H9 (cell line): ENCODE data around the gene ITM2B. TPM values are rescaled to one million over a fixed set of nuclear protein-coding genes. Genes with fewer than 3 reads are reported as not detected.

Experiments
- DNase-seq: peaks from one replicate; pipeline ENCODE4 v3.0.0-alpha.2; 2017
- H2AFZ ChIP-seq: one replicate; pipeline ENCODE4 v1.6.1; 2013; ENCODE audit warnings: mild to moderate bottlenecking, low read length, control low read depth, moderate library complexity
- H2AK5ac ChIP-seq: 2 replicates; pipeline ENCODE4 v1.6.1; 2013; ENCODE audit warnings: low read length, control low read depth, mixed read lengths; ENCODE audit not compliant: insufficient read length
- H2BK120ac ChIP-seq: one replicate; pipeline ENCODE4 v1.6.1; 2013; ENCODE audit warnings: low read depth, mild to moderate bottlenecking, low read length, control low read depth, inconsistent platforms; ENCODE audit not compliant: poor library complexity, severe bottlenecking
- H2BK12ac ChIP-seq: 2 replicates; pipeline ENCODE4 v1.6.1; 2013; ENCODE audit warnings: low read length, control low read depth, mixed read lengths, low read depth; ENCODE audit not compliant: insufficient read length
- H2BK15ac ChIP-seq: 2 replicates; pipeline ENCODE4 v1.6.1; 2013; ENCODE audit warnings: low read depth, low read length, control low read depth
- H2BK20ac ChIP-seq: one replicate; pipeline ENCODE4 v1.6.1; 2013; ENCODE audit warnings: low read depth, mild to moderate bottlenecking, low read length, control low read depth, inconsistent platforms; ENCODE audit not compliant: poor library complexity, severe bottlenecking
- H2BK5ac ChIP-seq: 2 replicates; pipeline ENCODE4 v1.6.1; 2013; ENCODE audit warnings: low read length, control low read depth, mixed read lengths; ENCODE audit not compliant: insufficient read length
- H3K14ac ChIP-seq: 2 replicates; pipeline ENCODE4 v1.6.1; 2013; ENCODE audit warnings: low read length, control low read depth; ENCODE audit not compliant: insufficient read depth
- H3K18ac ChIP-seq: 2 replicates; pipeline ENCODE4 v1.6.1; 2013; ENCODE audit warnings: low read depth, mild to moderate bottlenecking, mixed read lengths, low read length, control low read depth; ENCODE audit not compliant: insufficient read length
- H3K23ac ChIP-seq: 2 replicates; pipeline ENCODE4 v1.6.1; 2013; ENCODE audit warnings: low read length, control low read depth, mixed read lengths, low read depth; ENCODE audit not compliant: insufficient read length
- H3K23me2 ChIP-seq: 2 replicates; pipeline ENCODE4 v1.6.1; 2013; ENCODE audit warnings: low read depth, mild to moderate bottlenecking, mixed read lengths, low read length, control low read depth; ENCODE audit not compliant: insufficient read length, poor library complexity, severe bottlenecking
- H3K27ac ChIP-seq: 2 replicates; pipeline ENCODE4 v1.5.1; 2013; ENCODE audit warnings: low read length, control low read depth, mixed read lengths, low read depth; ENCODE audit not compliant: insufficient read length
- H3K27me3 ChIP-seq: 2 replicates; pipeline ENCODE4 v1.6.1; 2013; ENCODE audit warnings: low read length, control low read depth, inconsistent platforms; ENCODE audit not compliant: insufficient read depth
- H3K4ac ChIP-seq: 2 replicates; pipeline ENCODE4 v1.6.1; 2013; ENCODE audit warnings: low read depth, mild to moderate bottlenecking, control low read depth, inconsistent platforms, low read length, moderate library complexity
- H3K4me1 ChIP-seq: 2 replicates; pipeline ENCODE4 v1.6.1; 2013; ENCODE audit warnings: low read length, control low read depth, inconsistent platforms; ENCODE audit not compliant: insufficient read depth
- H3K4me2 ChIP-seq: 2 replicates; pipeline ENCODE4 v1.6.1; 2013; ENCODE audit warnings: low read length, control low read depth, mixed read lengths; ENCODE audit not compliant: insufficient read length, insufficient read depth
- H3K56ac ChIP-seq: 2 replicates; pipeline ENCODE4 v1.6.1; 2013; ENCODE audit warnings: low read depth, mild to moderate bottlenecking, mixed read lengths, low read length, control low read depth; ENCODE audit not compliant: insufficient read length
- H3K79me1 ChIP-seq: 2 replicates; pipeline ENCODE4 v1.6.1; 2013; ENCODE audit warnings: low read depth, mild to moderate bottlenecking, moderate library complexity, low read length, control low read depth, inconsistent platforms; ENCODE audit not compliant: insufficient read depth, poor library complexity, severe bottlenecking
- H3K79me2 ChIP-seq: 2 replicates; pipeline ENCODE4 v1.6.1; 2013; ENCODE audit warnings: low read length, control low read depth, inconsistent platforms; ENCODE audit not compliant: insufficient read depth
- H3K9ac ChIP-seq: 2 replicates; pipeline ENCODE4 v1.6.1; 2013; ENCODE audit warnings: low read length, control low read depth, mixed read lengths; ENCODE audit not compliant: insufficient read length; ENCODE audit errors: extremely low read depth
- H3K9me3 ChIP-seq: one replicate; pipeline ENCODE4 v1.6.1; 2013; ENCODE audit warnings: low read depth, low read length, inconsistent platforms; ENCODE audit not compliant: control insufficient read depth
- H3T11ph ChIP-seq: one replicate; pipeline ENCODE4 v1.6.1; 2013; ENCODE audit warnings: mild to moderate bottlenecking, low read length, control low read depth, inconsistent platforms
- H4K20me1 ChIP-seq: one replicate; pipeline ENCODE4 v1.6.1; 2013; ENCODE audit not compliant: control insufficient read depth, insufficient read length, insufficient read depth
- H4K5ac ChIP-seq: 2 replicates; pipeline ENCODE4 v1.6.1; 2013; ENCODE audit warnings: low read depth, mild to moderate bottlenecking, mixed read lengths, low read length, control low read depth; ENCODE audit not compliant: insufficient read length
- H4K8ac ChIP-seq: replicated peaks from 2 replicates; pipeline ENCODE4 v1.6.1; 2013; ENCODE audit warnings: low read length, control low read depth, mixed read lengths, low read depth; ENCODE audit not compliant: insufficient read length
- H4K91ac ChIP-seq: 2 replicates; pipeline ENCODE4 v1.6.1; 2013; ENCODE audit warnings: low read depth, mild to moderate bottlenecking, moderate library complexity, mixed read lengths, low read length, control low read depth; ENCODE audit not compliant: insufficient read length
- H3K27ac Mint-ChIP-seq, 3 experiments: 2 replicates in 2 of 3; 3 replicates in 1 of 3; pipeline ENCODE4 v1.8.0; 2020 to 2021; ENCODE audit warnings: mixed read lengths in 3 of 3, mild to moderate bottlenecking in 1 of 3, moderate library complexity in 1 of 3
- H3K27me3 Mint-ChIP-seq: 2 replicates; pipeline ENCODE4 v1.8.0; 2021; ENCODE audit warnings: low read depth, mild to moderate bottlenecking, moderate library complexity, mixed read lengths
- H3K36me3 Mint-ChIP-seq, 3 experiments: 2 replicates in 2 of 3; 3 replicates in 1 of 3; pipeline ENCODE4 v1.8.0; 2020 to 2021; ENCODE audit warnings: low read depth in 3 of 3, mixed read lengths in 3 of 3; ENCODE audit not compliant: insufficient read depth in 1 of 3
- H3K4me1 Mint-ChIP-seq, 2 experiments: 2 replicates each; pipeline ENCODE4 v1.8.0; 2020; ENCODE audit warnings: mixed read lengths in 2 of 2
- H3K4me3 Mint-ChIP-seq, 2 experiments: 2 replicates in 1 of 2; 3 replicates in 1 of 2; pipeline ENCODE4 v1.8.0; 2020 to 2021; ENCODE audit warnings: mild to moderate bottlenecking in 2 of 2, mixed read lengths in 2 of 2, moderate library complexity in 1 of 2
- H3K9me3 Mint-ChIP-seq, 2 experiments: 2 replicates in 1 of 2; 3 replicates in 1 of 2; pipeline ENCODE4 v1.8.0; 2020; ENCODE audit warnings: mild to moderate bottlenecking in 2 of 2, mixed read lengths in 2 of 2, moderate library complexity in 1 of 2
- CTCF ChIP-seq: fragments of 200-600 bp; sonication (generic); conservative IDR thresholded peaks from 3 replicates; pipeline ENCODE4 v1.8.0; 2021; ENCODE audit warnings: antibody characterized with exemption, mild to moderate bottlenecking
- total RNA-seq: library from RNA; stranded (reverse); gene quantifications from 2 replicates; pipeline ENCODE4 v1.2.1, GENCODE V29; 2021

The ITM2B gene
- total RNA-seq, 1 experiment from 2014 or later: 175 TPM

DNA sequence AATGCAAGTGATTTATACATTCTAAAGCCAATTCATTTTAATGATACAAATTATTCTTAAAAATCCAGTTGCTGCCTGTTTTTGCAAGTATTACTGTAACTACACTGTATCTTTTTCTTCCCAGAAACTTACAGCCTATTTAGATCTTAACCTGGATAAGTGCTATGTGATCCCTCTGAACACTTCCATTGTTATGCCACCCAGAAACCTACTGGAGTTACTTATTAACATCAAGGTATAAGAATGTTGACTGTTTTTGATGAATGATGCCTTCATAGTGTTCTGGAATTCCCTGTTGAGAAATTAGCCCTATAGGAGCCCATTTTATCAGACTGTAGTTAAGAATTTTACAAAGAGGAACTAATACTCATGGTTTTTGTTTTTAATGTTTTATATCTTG lies 25.0 kb downstream of the ITM2B start:
- no peaks in the 10 kb centered on the region for H3K23me2 ChIP-seq
- H2AFZ ChIP-seq: no peak overlapping the region
- no peaks in the 10 kb centered on the region for H4K20me1 ChIP-seq
- Mint-ChIP-seq H3K36me3 (peaks cover 23 to 77% (median 70%) of the 10 kb centered on the region in 3 experiments; a peak in 6 of 7 replicates), H3K27me3 (no peaks in the 10 kb centered on the region), H3K9me3 (no peaks in the 10 kb centered on the region), H3K4me1 (peaks cover 3 to 4% of the 10 kb centered on the region in 2 experiments; a peak in 1 of 4 replicates), H3K4me3 (no peak overlapping the region), H3K27ac (no peak overlapping the region)
- H3K79me2 ChIP-seq: no peaks in the 10 kb centered on the region
- DNase-seq: no peak
- H3K9ac ChIP-seq: no peak overlapping the region
- no peak overlapping the region for H3K4me2 ChIP-seq
- no peak overlapping the region for H2BK12ac ChIP-seq
- no peak overlapping the region for H4K8ac ChIP-seq
- no peak overlapping the region for H2AK5ac ChIP-seq
- H3K27ac ChIP-seq: no peak overlapping the region
- H4K91ac ChIP-seq: no peak overlapping the region
- no peak for TF ChIP-seq CTCF
- H2BK15ac ChIP-seq: no peak overlapping the region
- H3T11ph ChIP-seq: no peak overlapping the region
- H3K4ac ChIP-seq: no peak overlapping the region
- H3K4me1 ChIP-seq: no peaks in the 10 kb centered on the region
- no peak overlapping the region for H4K5ac ChIP-seq
- no peak overlapping the region for H3K14ac ChIP-seq
- no peaks in the 10 kb centered on the region for H3K27me3 ChIP-seq
- H3K18ac ChIP-seq: no peak overlapping the region
- H3K9me3 ChIP-seq: no peaks in the 10 kb centered on the region
- H3K23ac ChIP-seq: no peak overlapping the region
- H2BK120ac ChIP-seq: no peak overlapping the region
- no peak overlapping the region for H3K56ac ChIP-seq
- H2BK20ac ChIP-seq: no peak overlapping the region
- no peak overlapping the region for H2BK5ac ChIP-seq
- no peaks in the 10 kb centered on the region for H3K79me1 ChIP-seq
